ENCODE results near the gene LAMA3. TPM values are rescaled to one million over a fixed set of nuclear protein-coding genes. Genes with fewer than 3 reads are reported as not detected.

LAMA3 gene
- total and polyA plus RNA-seq, 2 of the 13 experiments (the other 11 are each of a cell fraction or from before 2014, with no cell fraction given), result 0.45 to 2.2 TPM

- FAIRE-seq (no peak), ATAC-seq (peak; percentile 55; the same call in 2 of the 3 replicates), DNase-seq (ENCODE audit: low spot score) (peak; percentile 68)
- in situ Hi-C loops (cut with HindIII; ENCODE audit: extremely low pct_ligation_motif_present, low pct_unique_long_range_greater_than_20kb), result no loop called here
- H3K36me3 ChIP-seq (replicated peaks in 1 of 2; ENCODE audit: control insufficient read depth in 1 of 2, insufficient read depth in 2 of 2, low read length in 2 of 2), result no peaks in the 10 kb centered on the region
- H3K9me3 ChIP-seq (ENCODE audit: low read length), result no peaks in the 10 kb centered on the region
- H4K20me1 ChIP-seq (ENCODE audit: insufficient read depth, low read length), result no peaks in the 10 kb centered on the region
- H3K27ac ChIP-seq (ENCODE audit: extremely low read length, insufficient read depth, low read length), result no peak overlapping the region
- H3K4me2 ChIP-seq (ENCODE audit: low read depth, low read length), result peak overlapping the region; percentile 26; the same call in 1 of the 2 replicates
- no peaks in the 10 kb centered on the region; a peak in 1 of 5 replicates for H3K27me3 ChIP-seq (ENCODE audit: control insufficient read depth in 1 of 2, insufficient read depth in 2 of 2, low read length in 2 of 2)
- H3K4me1 ChIP-seq (ENCODE audit: insufficient read depth, low read length), result peaks cover 26% of the 10 kb centered on the region
- no peak overlapping the region for H3K4me3 ChIP-seq (replicated peaks in 1 of 3; ENCODE audit: insufficient read depth in 1 of 3, low read depth in 2 of 3, low read length in 3 of 3)
- no peak overlapping the region for H2AFZ ChIP-seq (ENCODE audit: low read length)
- intact Hi-C loops (cut with micrococcal nuclease; ENCODE audit: unreplicated experiment), result loop anchor here (2.0 kb wide), 1 partner anchor 16 kb away; no protein-coding TSS in a partner anchor
- ChIA-PET CTCF (ENCODE audit: low intra/inter-chr PET ratio, low total read pairs) (no interaction called here), POLR2A (no interaction called here)
- no TSS peak for BruUV-seq (replicated peaks)
- no peak overlapping the region for H3K9ac ChIP-seq (ENCODE audit: insufficient read depth, low read depth, low read length)
- WGBS (ENCODE audit: low lambda C conversion rate), result 17% methylated on average over 3 of the region's 4 CpGs
- no peaks in the 10 kb centered on the region for H3K79me2 ChIP-seq (ENCODE audit: insufficient read depth, low read length)
- peak; percentile 54; the same call in 1 of the 2 replicates for TF ChIP-seq SOX5 (CRISPR knock-in tag; IDR thresholded peaks at IDR 0.05; ENCODE audit: borderline replicate concordance)
- TF ChIP-seq FOXA3 (CRISPR knock-in tag; IDR thresholded peaks at IDR 0.05), result no peak
- no peak for TF ChIP-seq ZNF780A (CRISPR knock-in tag; IDR thresholded peaks at IDR 0.05)
- no peak for TF ChIP-seq ZNF83 (CRISPR knock-in tag; IDR thresholded peaks at IDR 0.05; ENCODE audit: borderline replicate concordance)
- TF ChIP-seq ZNF703 (CRISPR knock-in tag; IDR thresholded peaks at IDR 0.05; ENCODE audit: borderline replicate concordance), result no peak
- no peak for TF ChIP-seq BCLAF1 (IDR thresholded peaks at IDR 0.05)
- TF ChIP-seq PRMT3 (CRISPR knock-in tag; IDR thresholded peaks at IDR 0.05; ENCODE audit: borderline replicate concordance, low read depth), result no peak
- TF ChIP-seq ARNTL (CRISPR knock-in tag; IDR thresholded peaks at IDR 0.05), result no peak
- TF ChIP-seq E2F2 (CRISPR knock-in tag; IDR thresholded peaks at IDR 0.05; ENCODE audit: borderline replicate concordance), result no peak
- TF ChIP-seq ZNF335 (CRISPR knock-in tag; IDR thresholded peaks at IDR 0.05), result no peak
- TF ChIP-seq ZNF276 (CRISPR knock-in tag; IDR thresholded peaks at IDR 0.05; ENCODE audit: low read depth), result no peak
- TF ChIP-seq BCL6 (CRISPR knock-in tag; IDR thresholded peaks at IDR 0.05), result no peak
- no peak for TF ChIP-seq ZSCAN20 (CRISPR knock-in tag; IDR thresholded peaks at IDR 0.05; ENCODE audit: borderline replicate concordance)
- TF ChIP-seq ZNF839 (CRISPR knock-in tag; IDR thresholded peaks at IDR 0.05; ENCODE audit: borderline replicate concordance), result no peak
- TF ChIP-seq ZNF232 (CRISPR knock-in tag; IDR thresholded peaks at IDR 0.05; ENCODE audit: borderline replicate concordance), result no peak
- TF ChIP-seq AFF4 (CRISPR knock-in tag; IDR thresholded peaks at IDR 0.05), result no peak
Measured at GRCh38 chr18:23998820-23999219, 309.6 kb downstream of the LAMA3 start.
